Brain microvascular endothelial cell (primary cell): ENCODE measurements around the gene PHACTR3.
"Not testable (repeated sequence)": the region's sequence is repeated elsewhere in the genome, so short reads cannot be mapped to it uniquely, and the experiment has no call there.

Experiments
- DNase-seq: peaks from one replicate; pipeline ENCODE4 v3.0.0-alpha.2; 2020
- H3K27ac ChIP-seq: fragments of 250-450 bp; sonication (Bioruptor Pico); 2 replicates; pipeline ENCODE4 v1.5.1; 2020; ENCODE audit warnings: mild to moderate bottlenecking, moderate library complexity
- H3K27me3 ChIP-seq: fragments of 250-450 bp; sonication (Bioruptor Pico); replicated peaks from 2 replicates; pipeline ENCODE4 v1.5.1; 2020; ENCODE audit warnings: mild to moderate bottlenecking
- H3K36me3 ChIP-seq: fragments of 250-450 bp; sonication (Bioruptor Pico); replicated peaks from 2 replicates; pipeline ENCODE4 v1.5.1; 2020; ENCODE audit warnings: mild to moderate bottlenecking
- H3K4me3 ChIP-seq: 2 replicates; pipeline ENCODE4 v1.5.1; 2011; ENCODE audit warnings: low read depth, mild to moderate bottlenecking, control low read depth, low read length, moderate library complexity
- in situ Hi-C: cut with HindIII; loops from 2 replicates; pipeline ENCODE4 v1.10.0; 2017; ENCODE audit warnings: low sequenced_read_pairs, low pct_ligation_motif_present
- TF ChIP-seq, protein P1 (sequence below): IDR thresholded peaks from 2 replicates; pipeline ENCODE4 v1.5.1; 2011; ENCODE audit warnings: low read depth, mild to moderate bottlenecking, moderate library complexity, low read length, control low read depth, inconsistent platforms; ENCODE audit errors: missing control alignments

PHACTR3 gene

DNA sequence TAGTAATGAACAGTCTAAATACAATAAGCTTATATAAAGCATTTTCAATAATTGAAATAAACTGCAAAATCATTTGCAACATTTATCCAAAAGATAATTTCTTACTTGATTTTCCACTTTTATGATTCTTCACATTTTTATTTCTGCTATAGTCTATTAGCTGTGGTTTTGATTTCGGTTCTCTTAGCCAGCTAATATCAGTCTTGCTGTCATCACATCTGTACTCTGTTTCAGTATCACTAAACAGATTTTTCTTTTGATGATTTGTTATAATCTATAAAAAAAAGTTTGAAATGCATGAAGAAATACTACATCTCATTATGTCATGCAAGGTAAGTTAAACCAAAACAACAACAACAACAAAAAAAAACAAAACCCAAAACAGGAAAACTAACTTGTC lies 275.9 kb downstream of the PHACTR3 start:
- H3K27me3 ChIP-seq, result no peaks in the 10 kb centered on the region
- no peak overlapping the region for H3K27ac ChIP-seq
- H3K4me3 ChIP-seq, result no peak overlapping the region
- H3K36me3 ChIP-seq, result no peaks in the 10 kb centered on the region
- in situ Hi-C loops, result no loop called here
- no peak for DNase-seq
- TF ChIP-seq, protein P1, sequence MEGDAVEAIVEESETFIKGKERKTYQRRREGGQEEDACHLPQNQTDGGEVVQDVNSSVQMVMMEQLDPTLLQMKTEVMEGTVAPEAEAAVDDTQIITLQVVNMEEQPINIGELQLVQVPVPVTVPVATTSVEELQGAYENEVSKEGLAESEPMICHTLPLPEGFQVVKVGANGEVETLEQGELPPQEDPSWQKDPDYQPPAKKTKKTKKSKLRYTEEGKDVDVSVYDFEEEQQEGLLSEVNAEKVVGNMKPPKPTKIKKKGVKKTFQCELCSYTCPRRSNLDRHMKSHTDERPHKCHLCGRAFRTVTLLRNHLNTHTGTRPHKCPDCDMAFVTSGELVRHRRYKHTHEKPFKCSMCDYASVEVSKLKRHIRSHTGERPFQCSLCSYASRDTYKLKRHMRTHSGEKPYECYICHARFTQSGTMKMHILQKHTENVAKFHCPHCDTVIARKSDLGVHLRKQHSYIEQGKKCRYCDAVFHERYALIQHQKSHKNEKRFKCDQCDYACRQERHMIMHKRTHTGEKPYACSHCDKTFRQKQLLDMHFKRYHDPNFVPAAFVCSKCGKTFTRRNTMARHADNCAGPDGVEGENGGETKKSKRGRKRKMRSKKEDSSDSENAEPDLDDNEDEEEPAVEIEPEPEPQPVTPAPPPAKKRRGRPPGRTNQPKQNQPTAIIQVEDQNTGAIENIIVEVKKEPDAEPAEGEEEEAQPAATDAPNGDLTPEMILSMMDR, result no peak

DNA sequence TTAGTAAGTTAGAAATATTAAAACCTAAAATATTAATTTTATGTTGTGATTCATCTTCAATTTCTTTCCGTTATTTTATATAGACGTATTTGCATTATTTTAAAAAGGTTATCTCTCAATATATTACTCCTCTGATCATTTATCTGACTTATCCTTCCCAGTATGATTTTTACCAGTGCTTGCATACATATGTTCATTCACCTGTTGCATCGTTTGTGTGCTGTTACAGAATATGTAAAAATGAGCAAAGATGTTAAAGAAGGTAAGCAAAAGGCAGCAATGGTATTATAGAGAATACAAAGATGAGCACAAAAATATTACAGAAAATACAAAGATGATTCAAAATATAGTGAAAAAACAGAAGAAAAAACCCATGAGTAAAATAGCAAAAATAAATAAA lies 280.2 kb downstream of the PHACTR3 start:
- DNase-seq, result no peak
- Histone ChIP-seq H3K27me3 (no peaks in the 10 kb centered on the region), H3K27ac (no peak overlapping the region), H3K36me3 (no peaks in the 10 kb centered on the region), H3K4me3 (no peak overlapping the region)
- in situ Hi-C loops, result no loop called here
- TF ChIP-seq, protein P1, result no peak

DNA sequence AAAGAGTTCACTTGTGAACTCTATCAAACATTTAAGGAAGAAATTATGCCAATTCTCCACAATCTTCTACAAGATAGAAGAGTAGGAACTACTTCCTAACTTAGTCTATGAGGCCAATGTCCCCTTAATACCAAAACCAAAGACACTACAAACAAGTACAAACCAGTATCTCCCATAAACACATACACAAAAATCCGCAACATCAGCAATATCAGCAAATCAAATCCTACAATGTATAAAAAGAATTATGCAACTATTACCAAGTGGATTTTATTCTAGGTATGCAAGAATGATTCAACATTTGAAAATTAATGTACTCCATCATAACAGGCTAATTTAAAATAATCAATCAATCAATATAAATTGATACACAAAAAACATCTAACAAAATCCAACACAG lies 283.7 kb downstream of the PHACTR3 start:
- no peak for DNase-seq
- Histone ChIP-seq H3K4me3 (no peak overlapping the region), H3K27me3 (no peaks in the 10 kb centered on the region), H3K36me3 (no peaks in the 10 kb centered on the region), H3K27ac (no peak overlapping the region)
- TF ChIP-seq, protein P1, result no peak
- in situ Hi-C loops, result no loop called here

DNA sequence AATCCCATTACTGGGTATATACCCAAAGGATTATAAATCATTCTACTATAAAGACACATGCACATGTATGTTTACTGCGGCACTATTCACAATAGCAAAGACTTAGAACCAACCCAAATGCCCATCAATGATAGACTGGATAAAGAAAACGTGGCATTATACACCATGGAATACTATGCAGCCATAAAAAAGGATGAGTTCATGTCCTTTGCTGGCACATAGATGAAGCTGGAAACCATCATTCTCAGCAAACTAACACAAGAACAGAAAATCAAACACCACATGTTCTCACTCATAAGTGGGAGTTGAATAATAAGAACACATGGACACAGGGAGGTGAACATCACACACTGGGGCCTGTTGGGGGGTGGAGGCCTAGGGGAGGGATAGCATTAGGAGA lies 285.7 kb downstream of the PHACTR3 start:
- H3K4me3 ChIP-seq, in situ Hi-C loops, H3K27me3 ChIP-seq, H3K27ac ChIP-seq, DNase-seq, H3K36me3 ChIP-seq: not testable (repeated sequence)

DNA sequence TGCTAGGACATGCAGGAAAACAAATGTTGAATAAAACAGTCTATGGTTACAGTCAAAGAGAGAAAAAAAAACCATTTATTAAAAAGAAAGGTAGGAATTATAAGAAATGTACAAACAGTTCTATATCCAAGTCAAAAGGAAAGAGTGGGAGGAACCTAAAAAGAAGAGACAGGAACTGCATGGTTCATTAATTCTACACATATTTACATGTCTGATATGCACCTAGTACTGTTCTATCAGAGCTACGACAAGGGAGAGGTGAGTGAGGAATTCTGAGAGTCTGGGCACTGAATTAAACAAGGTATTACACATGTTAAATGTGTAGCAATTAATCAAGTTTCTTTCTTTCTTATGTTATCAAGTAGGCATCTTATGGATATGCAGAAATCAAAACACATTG lies 287.2 kb downstream of the PHACTR3 start:
- no peak for DNase-seq
- in situ Hi-C loops, result no loop called here
- Histone ChIP-seq H3K27me3 (no peaks in the 10 kb centered on the region), H3K4me3 (no peak overlapping the region), H3K36me3 (no peaks in the 10 kb centered on the region), H3K27ac (no peak overlapping the region)
- TF ChIP-seq, protein P1, result no peak

DNA sequence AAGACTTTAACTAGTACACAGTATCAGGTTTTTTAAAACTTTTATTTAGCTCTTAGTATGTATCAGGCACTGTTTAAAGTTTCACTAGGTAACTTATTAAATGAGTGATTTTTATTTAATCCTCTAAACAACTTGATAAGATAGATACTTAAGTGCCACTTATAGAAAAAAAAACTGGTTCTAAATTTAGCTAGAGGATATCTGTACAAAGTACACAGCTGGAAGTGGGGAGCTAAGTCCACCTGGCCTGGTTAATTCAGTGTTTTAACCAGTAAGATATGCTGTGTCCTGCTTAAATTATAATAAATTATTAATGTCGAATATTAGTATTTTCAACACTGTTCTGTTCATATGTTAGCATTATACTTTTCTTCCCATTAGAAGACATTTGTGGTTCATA lies 291.6 kb downstream of the PHACTR3 start:
- no peak overlapping the region for H3K4me3 ChIP-seq
- TF ChIP-seq, protein P1, result no peak
- in situ Hi-C loops, result no loop called here

More for the DNA sequence above, 291.6 kb downstream of the PHACTR3 start:
- Histone ChIP-seq H3K27me3 (no peaks in the 10 kb centered on the region), H3K36me3 (no peaks in the 10 kb centered on the region), H3K27ac (no peak overlapping the region)
- no peak for DNase-seq
